Hepatocyte (in vitro differentiated cells): ENCODE data around the gene SERGEF.

Experiments used
- CTCF ChIP-seq: fragments of 200-600 bp; sonication (generic); IDR thresholded peaks from 2 replicates; pipeline ENCODE4 v1.5.1; 2016; ENCODE audit warnings: antibody characterized with exemption, mild to moderate bottlenecking; ENCODE audit not compliant: poor library complexity
- EZH2phosphoT487 ChIP-seq: fragments of 200-600 bp; sonication (generic); IDR thresholded peaks from one replicate; pipeline ENCODE4 v1.6.1; 2018; ENCODE audit warnings: antibody characterized with exemption, mild to moderate bottlenecking, low read depth, moderate library complexity; ENCODE audit not compliant: unreplicated experiment, severe bottlenecking

GRCh38 chr11:17748761-17749721, 263.8 kb downstream of the SERGEF start:
- no peak for TF ChIP-seq EZH2phosphoT487
- TF ChIP-seq CTCF, result no peak
